Measurements from ENCODE around the gene BRD9. TPM values are rescaled to one million over a fixed set of nuclear protein-coding genes. Genes with fewer than 3 reads are reported as not detected.
"Not testable (repeated sequence)": the region's sequence is repeated elsewhere in the genome, so short reads cannot be mapped to it uniquely, and the experiment has no call there.

BRD9 gene
- total RNA-seq, 1 donor from 2014 or later = 53.0 TPM

DNA sequence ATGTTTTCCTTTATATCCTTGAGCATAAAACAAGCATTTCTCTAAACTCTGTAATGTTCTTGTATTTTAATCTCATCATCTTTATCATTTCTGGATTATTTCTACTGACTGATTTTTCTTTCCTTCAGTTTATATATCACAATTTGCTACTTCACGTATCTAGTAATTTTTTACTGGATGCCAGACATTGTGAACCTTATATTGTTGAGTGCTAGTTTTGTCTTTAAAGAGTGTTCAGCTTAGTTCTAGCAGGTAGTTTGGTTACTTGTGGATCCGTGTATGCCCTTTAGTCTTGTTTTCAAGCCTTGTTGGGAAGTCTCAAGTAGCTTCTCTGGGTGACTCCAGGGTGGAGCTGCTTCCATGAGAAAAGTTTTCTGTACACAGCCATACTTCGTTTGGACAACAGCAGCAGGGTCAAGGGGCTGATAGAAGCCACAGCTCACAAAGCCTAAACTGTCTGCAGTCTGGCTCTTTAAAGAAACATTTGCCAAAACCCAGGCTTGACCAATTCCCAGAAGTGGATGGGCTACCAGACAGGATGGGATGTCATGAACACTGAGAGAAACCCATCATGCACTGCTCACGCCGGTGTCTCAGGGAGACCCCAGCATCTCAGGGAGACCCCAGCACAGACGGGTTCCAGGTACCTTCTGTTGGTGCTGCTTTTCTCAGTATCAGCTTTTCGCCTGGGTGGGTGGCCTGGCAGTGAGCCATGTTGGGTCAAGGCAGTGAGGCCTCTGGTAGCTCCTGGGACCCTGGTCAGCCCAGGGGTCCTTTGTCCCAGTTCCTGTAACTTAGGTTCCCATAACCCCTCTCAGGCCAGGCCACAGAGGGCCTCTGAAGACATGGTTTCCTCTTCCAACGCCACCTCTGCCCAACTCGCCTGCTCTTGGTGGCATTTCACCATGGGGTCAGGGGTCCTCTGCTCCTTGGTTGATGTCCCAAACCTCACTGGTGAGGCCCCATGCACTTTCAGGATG lies 29.1 kb upstream of the BRD9 start:
- Mint-ChIP-seq H3K9me3 (ENCODE audit: unreplicated experiment) (no peaks in the 10 kb centered on the region), H3K4me1 (ENCODE audit: unreplicated experiment) (no peaks in the 10 kb centered on the region), H3K27me3 (ENCODE audit: unreplicated experiment) (peaks cover 2% of the 10 kb centered on the region), H3K27ac (ENCODE audit: unreplicated experiment) (no peak overlapping the region), H3K36me3 (ENCODE audit: low read depth, unreplicated experiment) (peaks cover 8% of the 10 kb centered on the region), H3K4me3 (ENCODE audit: unreplicated experiment) (no peak overlapping the region)
- DNase-seq (ENCODE audit: low spot score) = no peak
- TF ChIP-seq CTCF (IDR thresholded peaks at IDR 0.05; ENCODE audit: unreplicated experiment) = no peak

DNA sequence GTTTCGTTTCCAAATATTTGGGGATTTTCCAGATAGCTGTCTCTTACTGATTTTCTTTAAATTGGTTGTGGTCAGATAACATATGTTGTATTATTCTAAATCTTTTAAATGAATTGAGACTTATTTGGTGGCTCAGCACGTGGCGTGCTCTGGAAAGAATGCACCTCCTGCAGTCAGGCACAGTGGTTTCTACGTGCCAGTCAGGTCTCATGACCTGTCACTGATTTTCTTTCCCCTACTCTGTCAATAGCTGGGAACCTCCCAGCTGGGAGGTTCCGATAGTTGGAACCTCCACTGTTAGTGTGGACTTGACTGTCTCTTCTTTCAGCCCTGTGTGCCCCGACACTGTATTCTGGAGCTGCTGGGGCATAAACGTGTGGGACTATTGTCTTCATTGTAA lies 27.7 kb upstream of the BRD9 start:
- DNase-seq (ENCODE audit: low spot score) = no peak
- H3K4me3 Mint-ChIP-seq (ENCODE audit: unreplicated experiment) = no peak overlapping the region
- H3K4me1 Mint-ChIP-seq (ENCODE audit: unreplicated experiment) = no peaks in the 10 kb centered on the region
- H3K9me3 Mint-ChIP-seq (ENCODE audit: unreplicated experiment) = no peaks in the 10 kb centered on the region
- H3K27ac Mint-ChIP-seq (ENCODE audit: unreplicated experiment) = no peak overlapping the region
- peaks cover 2% of the 10 kb centered on the region for H3K27me3 Mint-ChIP-seq (ENCODE audit: unreplicated experiment)
- TF ChIP-seq CTCF (IDR thresholded peaks at IDR 0.05; ENCODE audit: unreplicated experiment) = no peak
- H3K36me3 Mint-ChIP-seq (ENCODE audit: low read depth, unreplicated experiment) = peaks cover 8% of the 10 kb centered on the region

GRCh38 chr5:919356-920000 lies 26.9 kb upstream of the BRD9 start:
- Mint-ChIP-seq H3K36me3 (ENCODE audit: low read depth, unreplicated experiment) (peaks cover 14% of the 10 kb centered on the region), H3K27ac (ENCODE audit: unreplicated experiment) (no peak overlapping the region), H3K27me3 (ENCODE audit: unreplicated experiment) (peaks cover 2% of the 10 kb centered on the region), H3K9me3 (ENCODE audit: unreplicated experiment) (no peaks in the 10 kb centered on the region), H3K4me3 (ENCODE audit: unreplicated experiment) (no peak overlapping the region), H3K4me1 (ENCODE audit: unreplicated experiment) (no peaks in the 10 kb centered on the region)
- no peak for DNase-seq (ENCODE audit: low spot score)
- no peak for TF ChIP-seq CTCF (IDR thresholded peaks at IDR 0.05; ENCODE audit: unreplicated experiment)

DNA sequence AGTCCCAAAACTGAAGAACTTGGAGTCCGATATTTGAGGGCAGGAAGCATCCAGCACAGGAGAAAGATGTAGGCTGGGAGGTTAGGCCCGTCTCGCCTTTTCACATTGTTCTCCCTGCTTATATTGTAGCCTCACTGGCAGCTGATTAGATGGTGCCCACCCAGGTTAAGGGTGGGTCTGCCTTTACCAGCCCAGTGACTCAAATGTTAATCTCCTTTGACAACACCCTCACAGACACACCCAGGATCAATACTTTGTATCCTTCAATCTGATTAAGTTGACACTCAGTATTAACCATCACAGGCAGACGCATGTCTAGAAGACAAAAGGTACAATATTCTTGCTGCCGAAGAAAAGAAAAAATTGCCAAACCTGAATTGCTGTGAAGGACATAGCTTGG lies 26.1 kb upstream of the BRD9 start:
- not testable (repeated sequence) for DNase-seq (ENCODE audit: low spot score); H3K27me3 Mint-ChIP-seq (ENCODE audit: unreplicated experiment); H3K4me3 Mint-ChIP-seq (ENCODE audit: unreplicated experiment); H3K9me3 Mint-ChIP-seq (ENCODE audit: unreplicated experiment); H3K4me1 Mint-ChIP-seq (ENCODE audit: unreplicated experiment); H3K27ac Mint-ChIP-seq (ENCODE audit: unreplicated experiment)
- peaks cover 16% of the 10 kb centered on the region for H3K36me3 Mint-ChIP-seq (ENCODE audit: low read depth, unreplicated experiment)

- no peak overlapping the region for H3K27ac Mint-ChIP-seq (ENCODE audit: unreplicated experiment)
- no peak for DNase-seq (ENCODE audit: low spot score)
- H3K4me1 Mint-ChIP-seq (ENCODE audit: unreplicated experiment) = no peaks in the 10 kb centered on the region
- peaks cover 21% of the 10 kb centered on the region for H3K36me3 Mint-ChIP-seq (ENCODE audit: low read depth, unreplicated experiment)
- no peak overlapping the region for H3K4me3 Mint-ChIP-seq (ENCODE audit: unreplicated experiment)
- H3K9me3 Mint-ChIP-seq (ENCODE audit: unreplicated experiment) = no peaks in the 10 kb centered on the region
- TF ChIP-seq CTCF (IDR thresholded peaks at IDR 0.05; ENCODE audit: unreplicated experiment) = no peak
- peaks cover 3% of the 10 kb centered on the region for H3K27me3 Mint-ChIP-seq (ENCODE audit: unreplicated experiment)
Measured at GRCh38 chr5:916441-917293, 24.1 kb upstream of the BRD9 start.
